ENCODE measurements around the gene ZNF17. TPM values are rescaled to one million over a fixed set of nuclear protein-coding genes. Genes with fewer than 3 reads are reported as not detected.

The ZNF17 gene
- total RNA-seq, 2 experiments from 2014 or later = 14.9 to 31.4 TPM

DNA sequence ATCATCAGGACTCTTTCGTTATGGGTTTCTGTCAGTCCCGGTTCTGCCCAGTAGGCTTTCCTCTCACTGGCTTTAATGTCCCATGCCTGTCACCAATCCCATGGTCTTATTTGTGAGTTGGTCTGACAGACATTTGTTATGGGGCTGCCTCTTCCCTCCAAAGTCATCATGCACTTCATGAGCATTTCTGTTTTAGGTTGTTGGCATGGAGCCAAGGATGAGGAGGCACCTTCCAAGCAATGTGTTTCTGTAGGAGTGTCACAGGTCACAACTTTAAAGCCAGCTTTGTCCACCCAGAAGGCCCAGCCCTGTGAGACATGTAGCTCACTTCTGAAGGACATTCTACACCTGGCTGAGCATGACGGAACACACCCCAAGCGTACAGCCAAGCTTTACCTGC lies 8.5 kb downstream of the ZNF17 start:
- no peaks in the 10 kb centered on the region for H3K9me2 ChIP-seq (ENCODE audit: insufficient read depth, low read length)
- peaks cover 59% of the 10 kb centered on the region for H3K36me3 ChIP-seq (ENCODE audit: insufficient read depth, low read length)
- H4K20me1 ChIP-seq (ENCODE audit: insufficient read depth, low read length) = no peaks in the 10 kb centered on the region
- H3K27ac ChIP-seq (ENCODE audit: low read depth, low read length, poor library complexity, severe bottlenecking) = no peak overlapping the region
- H2AFZ ChIP-seq (ENCODE audit: low read length) = no peak overlapping the region
- no peak overlapping the region for H3K4me3 ChIP-seq (ENCODE audit: low read depth, low read length, poor library complexity, severe bottlenecking)
- H3K79me2 ChIP-seq (ENCODE audit: insufficient read depth, low read depth, low read length) = no peaks in the 10 kb centered on the region
- no TSS peak for BruUV-seq (replicated peaks)
- no peaks in the 10 kb centered on the region for H3K9me3 ChIP-seq (ENCODE audit: low read length)
- no peak for TF ChIP-seq EZH2phosphoT487 (IDR thresholded peaks at IDR 0.05; ENCODE audit: borderline replicate concordance, low read depth, low read length)
- TF ChIP-seq, protein P1, sequence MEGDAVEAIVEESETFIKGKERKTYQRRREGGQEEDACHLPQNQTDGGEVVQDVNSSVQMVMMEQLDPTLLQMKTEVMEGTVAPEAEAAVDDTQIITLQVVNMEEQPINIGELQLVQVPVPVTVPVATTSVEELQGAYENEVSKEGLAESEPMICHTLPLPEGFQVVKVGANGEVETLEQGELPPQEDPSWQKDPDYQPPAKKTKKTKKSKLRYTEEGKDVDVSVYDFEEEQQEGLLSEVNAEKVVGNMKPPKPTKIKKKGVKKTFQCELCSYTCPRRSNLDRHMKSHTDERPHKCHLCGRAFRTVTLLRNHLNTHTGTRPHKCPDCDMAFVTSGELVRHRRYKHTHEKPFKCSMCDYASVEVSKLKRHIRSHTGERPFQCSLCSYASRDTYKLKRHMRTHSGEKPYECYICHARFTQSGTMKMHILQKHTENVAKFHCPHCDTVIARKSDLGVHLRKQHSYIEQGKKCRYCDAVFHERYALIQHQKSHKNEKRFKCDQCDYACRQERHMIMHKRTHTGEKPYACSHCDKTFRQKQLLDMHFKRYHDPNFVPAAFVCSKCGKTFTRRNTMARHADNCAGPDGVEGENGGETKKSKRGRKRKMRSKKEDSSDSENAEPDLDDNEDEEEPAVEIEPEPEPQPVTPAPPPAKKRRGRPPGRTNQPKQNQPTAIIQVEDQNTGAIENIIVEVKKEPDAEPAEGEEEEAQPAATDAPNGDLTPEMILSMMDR (conservative IDR thresholded peaks at IDR 0.05; ENCODE audit: low read length) = no peak
- CTCF ChIA-PET (ENCODE audit: unreplicated experiment) = no interaction called here
- POLR2A ChIA-PET = no interaction called here
- DNase-seq (ENCODE audit: low spot score) = no peak
- H3K4me1 ChIP-seq (ENCODE audit: insufficient read depth, low read length, poor library complexity, severe bottlenecking) = no peaks in the 10 kb centered on the region
- intact Hi-C loops (cut with micrococcal nuclease; ENCODE audit: unreplicated experiment) = no loop called here
- H3K4me2 ChIP-seq (ENCODE audit: low read length) = no peak overlapping the region

DNA sequence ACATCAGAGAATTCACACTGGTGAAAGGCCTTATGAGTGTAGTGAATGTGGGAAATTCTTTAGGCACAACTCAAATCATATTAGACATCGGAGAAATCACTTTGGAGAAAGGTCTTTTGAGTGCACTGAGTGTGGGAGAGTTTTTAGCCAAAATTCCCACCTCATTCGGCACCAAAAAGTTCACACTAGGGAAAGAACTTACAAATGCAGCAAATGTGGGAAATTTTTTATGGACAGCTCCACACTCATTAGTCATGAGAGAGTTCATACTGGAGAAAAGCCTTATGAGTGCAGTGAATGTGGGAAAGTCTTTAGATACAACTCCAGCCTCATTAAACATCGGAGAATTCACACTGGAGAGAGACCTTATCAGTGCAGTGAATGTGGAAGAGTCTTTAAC lies 10.1 kb downstream of the ZNF17 start:
- no peaks in the 10 kb centered on the region for H3K9me2 ChIP-seq (ENCODE audit: insufficient read depth, low read length)
- no peaks in the 10 kb centered on the region for H4K20me1 ChIP-seq (ENCODE audit: insufficient read depth, low read length)
- intact Hi-C loops (cut with micrococcal nuclease; ENCODE audit: unreplicated experiment) = no loop called here
- BruUV-seq (replicated peaks) = TSS peak; percentile 47
- peaks cover 52% of the 10 kb centered on the region for H3K36me3 ChIP-seq (ENCODE audit: insufficient read depth, low read length)
- CTCF ChIA-PET (ENCODE audit: unreplicated experiment) = no interaction called here
- no peak overlapping the region for H3K27ac ChIP-seq (ENCODE audit: low read depth, low read length, poor library complexity, severe bottlenecking)
- H3K4me2 ChIP-seq (ENCODE audit: low read length) = no peak overlapping the region
- H3K9me3 ChIP-seq (ENCODE audit: low read length) = no peaks in the 10 kb centered on the region
- H3K4me1 ChIP-seq (ENCODE audit: insufficient read depth, low read length, poor library complexity, severe bottlenecking) = no peaks in the 10 kb centered on the region
- H3K4me3 ChIP-seq (ENCODE audit: low read depth, low read length, poor library complexity, severe bottlenecking) = no peak overlapping the region
- no peaks in the 10 kb centered on the region for H3K79me2 ChIP-seq (ENCODE audit: insufficient read depth, low read depth, low read length)
- no peak for DNase-seq (ENCODE audit: low spot score)
- TF ChIP-seq, protein P1 (conservative IDR thresholded peaks at IDR 0.05; ENCODE audit: low read length) = no peak
- H2AFZ ChIP-seq (ENCODE audit: low read length) = no peak overlapping the region
- POLR2A ChIA-PET = no interaction called here

- POLR2A ChIA-PET = no interaction called here
These were observed 23.6 kb downstream of the ZNF17 start for GRCh38 chr19:57434386-57435061.

More at GRCh38 chr19:57434386-57435061, 23.6 kb downstream of the ZNF17 start:
- Histone ChIP-seq H3K4me1 (ENCODE audit: insufficient read depth, low read length, poor library complexity, severe bottlenecking) (peaks cover 16% of the 10 kb centered on the region), H3K36me3 (ENCODE audit: insufficient read depth, low read length) (peaks cover 20% of the 10 kb centered on the region; the same call in 1 of the 2 replicates), H3K9me3 (ENCODE audit: low read length) (no peaks in the 10 kb centered on the region), H3K9me2 (ENCODE audit: insufficient read depth, low read length) (no peaks in the 10 kb centered on the region), H2AFZ (ENCODE audit: low read length) (peak overlapping the region; percentile 97), H3K4me2 (ENCODE audit: low read length) (peak overlapping the region; percentile 79), H3K27ac (ENCODE audit: low read depth, low read length, poor library complexity, severe bottlenecking) (no peak overlapping the region), H4K20me1 (ENCODE audit: insufficient read depth, low read length) (0 out of 2 replicates have a peak, but pooled peaks cover 6% of the 10 kb centered on the region), H3K4me3 (ENCODE audit: low read depth, low read length, poor library complexity, severe bottlenecking) (peak overlapping the region; percentile 88), H3K79me2 (ENCODE audit: insufficient read depth, low read depth, low read length) (peaks cover 31% of the 10 kb centered on the region)
- DNase-seq (ENCODE audit: low spot score) = no peak
- CTCF ChIA-PET (ENCODE audit: unreplicated experiment) = interaction anchor here (0.6 kb wide), 1 partner anchor 52 kb away, joined by 3 read pairs; no protein-coding TSS in a partner anchor
- TSS peak; percentile 90 for BruUV-seq (replicated peaks)
- intact Hi-C loops (cut with micrococcal nuclease; ENCODE audit: unreplicated experiment) = no loop called here
- no peak for TF ChIP-seq EZH2phosphoT487 (IDR thresholded peaks at IDR 0.05; ENCODE audit: borderline replicate concordance, low read depth, low read length)
- TF ChIP-seq, protein P1 (conservative IDR thresholded peaks at IDR 0.05; ENCODE audit: low read length) = no peak

Measured in OCI-LY7 (cell line).